Measurements from ENCODE around the gene SEMA3A.
"Not testable (repeated sequence)": the region's sequence is repeated elsewhere in the genome, so short reads cannot be mapped to it uniquely, and the experiment has no call there.

Gene SEMA3A

DNA sequence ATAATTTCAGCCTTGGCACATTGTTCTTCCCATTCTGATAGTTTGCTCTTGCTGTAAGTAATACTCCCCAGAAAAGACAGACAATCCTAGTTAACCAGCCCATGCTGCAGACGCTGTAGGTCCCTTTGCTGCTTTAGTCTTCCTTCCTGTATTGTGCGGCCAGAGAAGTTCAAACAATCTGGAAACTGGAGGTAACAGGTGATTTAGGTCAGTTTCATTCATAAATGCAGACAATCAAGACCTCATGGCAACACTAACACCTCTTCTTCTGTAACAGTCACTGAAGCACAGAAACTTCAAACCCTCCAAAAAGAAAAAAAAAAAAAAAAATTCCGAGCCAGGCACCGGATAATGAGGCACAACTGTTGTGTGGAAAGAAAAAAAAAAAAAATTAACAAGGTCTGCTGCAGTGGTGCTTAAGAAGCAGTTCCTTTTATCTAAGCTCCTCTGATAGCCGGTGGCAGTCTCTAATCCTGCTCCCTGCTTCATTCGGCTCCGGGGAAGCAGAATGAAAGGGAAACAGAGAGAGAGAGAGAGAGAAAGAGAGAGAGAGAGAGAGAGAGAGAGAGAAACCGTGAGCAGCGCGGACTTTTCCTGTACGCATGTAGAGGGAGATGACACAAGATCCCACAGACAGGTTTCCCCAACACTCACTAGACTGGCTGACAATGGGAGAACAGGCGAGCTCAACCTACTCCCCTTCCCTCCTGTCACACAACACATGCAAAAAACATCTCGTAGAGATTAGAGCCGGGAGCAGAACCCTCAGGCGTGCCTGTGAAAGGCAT is at the start of gene SEMA3A:
Gene SEMA3A, minus strand, starts transcription at position 306 of the 788 bp plus-strand sequence. Its CDS starts 203 bp downstream, at position 103.
- DNase-seq (ENCODE audit: low read depth): no peak

DNA sequence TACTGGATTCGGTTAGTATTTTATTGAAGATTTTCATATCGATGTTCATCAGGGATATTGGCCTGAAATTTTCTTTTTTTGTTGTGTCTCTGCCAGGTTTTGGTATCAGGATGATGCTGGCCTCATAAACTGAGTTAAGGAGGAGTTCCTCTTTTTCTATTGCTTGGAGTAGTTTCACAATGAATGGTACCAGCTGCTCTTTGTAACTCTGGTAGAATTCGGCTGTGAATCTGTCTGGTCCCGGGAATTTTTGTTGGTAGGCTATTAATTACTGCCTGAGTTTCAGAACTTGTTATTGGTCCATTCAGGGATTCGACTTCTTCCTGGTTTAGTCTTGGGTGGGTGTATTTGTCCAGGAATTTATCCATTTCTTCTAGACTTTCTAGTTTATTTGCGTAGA is 48.4 kb upstream of the SEMA3A start:
- DNase-seq (ENCODE audit: low read depth): not testable (repeated sequence)

GRCh38 chr7:84238596-84238995 is 44.0 kb upstream of the SEMA3A start:
- DNase-seq (ENCODE audit: low read depth): no peak

- no peak for DNase-seq (ENCODE audit: low read depth)
Observed at GRCh38 chr7:84237533-84238173, 43.1 kb upstream of the SEMA3A start.

DNA sequence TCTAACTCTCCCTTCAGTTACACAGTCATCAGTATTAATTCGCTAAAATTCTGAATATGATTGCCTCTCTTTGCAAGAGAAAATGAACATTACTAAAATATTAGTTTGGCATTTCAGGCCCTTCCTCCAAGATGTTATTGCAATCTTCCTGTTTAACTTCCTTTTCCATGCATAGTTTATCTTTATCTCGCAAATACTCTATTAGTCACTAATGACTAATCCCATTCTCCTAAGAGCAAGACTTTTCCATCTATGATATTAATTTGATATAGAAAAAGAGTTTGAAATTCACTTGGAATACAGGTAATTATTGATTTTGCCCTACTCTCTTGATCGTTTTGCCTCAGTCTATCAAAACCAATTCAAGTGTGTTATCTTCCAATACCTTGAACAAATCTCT is 41.8 kb upstream of the SEMA3A start:
- no peak for DNase-seq (ENCODE audit: low read depth)

DNA sequence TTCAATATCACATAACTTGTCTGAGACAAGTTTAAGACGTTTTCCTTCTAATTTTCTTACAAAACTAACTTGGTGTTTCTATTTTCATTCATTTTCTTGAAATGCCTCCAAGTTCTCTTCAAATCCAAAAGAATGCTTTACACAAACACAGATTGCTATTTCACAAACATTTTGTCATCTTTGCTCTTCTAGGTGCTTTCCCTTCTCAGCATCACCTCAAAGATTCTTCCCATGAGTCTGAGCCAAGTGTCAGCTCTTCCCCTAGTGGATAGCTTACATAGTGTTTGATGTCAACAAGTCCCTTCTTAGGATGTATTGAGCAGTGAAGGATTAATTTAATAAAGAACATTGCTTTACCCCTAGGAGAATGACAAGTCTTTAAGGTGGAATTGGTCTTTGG is 38.1 kb upstream of the SEMA3A start:
- DNase-seq (ENCODE audit: low read depth): no peak

GRCh38 chr7:84231157-84231556 is 36.6 kb upstream of the SEMA3A start:
- DNase-seq (ENCODE audit: low read depth): no peak

GRCh38 chr7:84230491-84230890 is 35.9 kb upstream of the SEMA3A start:
- DNase-seq (ENCODE audit: low read depth): no peak

- no peak for DNase-seq (ENCODE audit: low read depth)
Observed at GRCh38 chr7:84228526-84228925, 33.9 kb upstream of the SEMA3A start.

DNA sequence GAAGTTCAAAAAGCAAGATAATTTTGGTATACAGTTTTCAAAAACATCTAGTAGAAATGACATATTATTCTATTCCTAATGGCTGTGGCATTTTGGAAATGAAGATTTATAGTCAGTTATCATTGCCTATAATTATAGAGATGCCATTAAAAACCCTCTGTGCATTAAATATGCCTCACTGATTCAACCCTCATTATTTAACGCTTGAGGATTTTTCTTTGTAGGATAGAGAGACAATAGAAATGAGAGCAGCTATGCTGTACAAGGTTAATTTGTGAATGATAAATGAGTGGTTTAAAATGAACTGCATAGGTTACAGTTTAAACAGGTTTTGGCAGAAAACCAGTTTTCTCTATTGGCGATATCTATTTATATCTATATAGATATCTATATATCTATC is 32.2 kb upstream of the SEMA3A start:
- DNase-seq (ENCODE audit: low read depth): no peak

- no peak for DNase-seq (ENCODE audit: low read depth)
Observed at GRCh38 chr7:84224505-84224904, 29.9 kb upstream of the SEMA3A start.

GRCh38 chr7:84219310-84219709 is 24.7 kb upstream of the SEMA3A start:
- DNase-seq (ENCODE audit: low read depth): no peak

DNA sequence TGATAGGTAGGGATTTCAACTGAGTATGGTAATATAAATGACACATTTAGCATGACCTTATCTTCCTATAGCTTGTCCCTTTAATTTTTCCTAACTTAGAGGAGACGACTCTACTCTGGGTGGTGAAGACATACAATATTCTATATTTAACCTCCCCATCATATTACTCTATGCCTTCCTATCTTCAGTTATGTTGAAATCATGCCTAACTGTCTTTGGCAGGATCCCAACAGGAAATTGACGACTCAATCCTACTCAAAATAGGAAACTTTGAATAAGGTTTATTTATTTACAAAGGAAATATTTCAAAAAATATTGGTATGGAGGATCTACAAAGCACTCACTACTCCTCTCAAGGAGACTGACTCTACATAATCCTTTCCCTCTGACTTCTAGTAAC is 24.1 kb upstream of the SEMA3A start:
- no peak for DNase-seq (ENCODE audit: low read depth)

GRCh38 chr7:84216472-84216871 is 21.9 kb upstream of the SEMA3A start:
- no peak for DNase-seq (ENCODE audit: low read depth)

DNA sequence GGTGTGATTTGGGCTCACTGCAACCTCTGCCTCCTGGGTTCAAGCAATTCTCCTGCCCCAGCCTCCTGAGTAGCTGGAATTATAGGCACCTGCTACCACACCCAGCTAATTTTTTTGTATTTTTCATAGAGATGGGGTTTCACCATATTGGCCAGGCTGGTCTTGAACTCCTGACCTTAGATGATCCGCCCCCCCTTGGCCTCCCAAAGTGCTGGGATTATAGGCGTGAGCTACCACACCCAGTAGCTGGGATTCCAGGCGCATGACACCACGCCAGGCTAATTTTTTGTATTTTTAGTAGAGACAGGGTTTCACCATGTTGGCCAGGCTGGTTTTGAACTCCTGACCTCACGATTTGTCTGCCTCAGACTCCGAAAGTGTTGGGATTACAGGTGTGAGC is 20.2 kb upstream of the SEMA3A start:
- DNase-seq (ENCODE audit: low read depth): not testable (repeated sequence)

DNA sequence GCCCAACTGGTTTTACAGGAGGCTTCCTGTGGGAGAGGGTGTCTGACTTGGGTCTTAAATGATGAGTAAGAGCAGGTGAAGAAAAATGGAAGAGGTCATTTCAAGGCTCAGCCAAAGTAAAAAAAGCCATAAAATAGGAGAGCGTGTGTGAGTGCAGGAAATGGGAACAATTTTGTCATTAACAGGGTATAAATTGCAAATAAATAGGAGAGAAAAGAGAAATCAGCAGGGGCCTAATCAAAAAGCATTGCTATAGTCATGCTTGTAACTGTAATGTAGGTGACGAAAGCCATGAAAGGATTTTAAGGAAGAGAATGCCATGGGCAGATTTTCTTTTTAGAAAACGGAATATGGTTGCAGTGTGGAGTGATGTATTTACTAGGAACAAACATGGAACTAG is 15.7 kb upstream of the SEMA3A start:
- no peak for DNase-seq (ENCODE audit: low read depth)

GRCh38 chr7:84209006-84209405 is 14.4 kb upstream of the SEMA3A start:
- no peak for DNase-seq (ENCODE audit: low read depth)

- DNase-seq (ENCODE audit: low read depth): no peak
Observed at GRCh38 chr7:84207615-84208014, 13.0 kb upstream of the SEMA3A start.

GRCh38 chr7:84207025-84207424 is 12.4 kb upstream of the SEMA3A start:
- no peak for DNase-seq (ENCODE audit: low read depth)

DNA sequence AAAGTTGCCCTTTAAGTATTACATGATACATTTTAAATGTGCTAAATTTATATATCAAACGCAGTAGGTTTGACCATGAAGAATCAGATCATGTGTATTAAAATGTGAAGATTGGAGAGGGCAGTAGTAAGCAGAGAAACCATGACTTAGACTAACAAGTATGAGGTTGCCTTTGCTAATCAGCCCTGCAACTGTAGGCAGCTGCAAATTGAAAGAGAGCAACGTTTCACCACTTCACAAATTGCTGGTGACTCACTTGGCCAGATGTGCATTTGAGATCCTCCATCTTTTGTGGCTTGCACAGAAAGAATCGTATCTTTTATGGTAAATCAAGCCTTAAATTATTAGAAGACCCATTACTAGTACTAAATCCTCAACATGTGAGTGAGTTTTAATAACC is 10.1 kb upstream of the SEMA3A start:
- DNase-seq (ENCODE audit: low read depth): no peak

- no peak for DNase-seq (ENCODE audit: low read depth)
Observed at GRCh38 chr7:84202855-84203254, 8.3 kb upstream of the SEMA3A start.

- no peak for DNase-seq (ENCODE audit: low read depth)
Observed at GRCh38 chr7:84200859-84201258, 6.3 kb upstream of the SEMA3A start.

DNA sequence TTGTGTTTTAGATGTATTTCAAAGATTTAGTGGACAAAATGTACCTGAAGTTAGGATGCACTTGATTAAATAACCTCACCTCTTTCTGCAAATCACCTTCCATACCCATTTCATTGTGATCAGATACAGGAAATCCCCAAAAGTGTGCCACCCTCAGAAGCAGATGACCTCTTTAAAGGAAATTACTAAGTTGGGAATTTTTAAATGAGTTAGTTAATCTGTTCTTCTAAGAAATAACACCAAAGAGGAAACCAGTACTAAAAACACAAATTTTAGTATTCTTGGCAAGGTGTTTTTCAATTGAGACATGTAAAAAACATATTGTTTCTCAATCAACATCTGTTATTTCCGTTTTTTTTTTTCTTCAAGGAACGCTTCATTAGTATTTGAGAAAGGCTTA is 4.6 kb upstream of the SEMA3A start:
- DNase-seq (ENCODE audit: low read depth): no peak

GRCh38 chr7:84196084-84196503 is 1.5 kb upstream of the SEMA3A start:
- DNase-seq (ENCODE audit: low read depth): no peak
